WTC11 (cell line): Measurements from ENCODE around the gene PGPEP1.

Source experiments
- CTCF ChIP-seq: fragments of 200-600 bp; IDR thresholded peaks from 2 replicates; pipeline ENCODE4 v1.8.0; 2022; ENCODE audit warnings: antibody characterized with exemption
- E2F5 ChIP-seq: sonication (generic); formaldehyde crosslinking; IDR thresholded peaks from 2 replicates; pipeline ENCODE4 v1.8.1; 2022; ENCODE audit warnings: mild to moderate bottlenecking, moderate library complexity, missing genetic modification reagents
- TF ChIP-seq, protein P1 (sequence below): sonication (generic); formaldehyde crosslinking; IDR thresholded peaks from 2 replicates; pipeline ENCODE4 v1.8.0; 2022; ENCODE audit warnings: mild to moderate bottlenecking, missing genetic modification reagents

GRCh38 chr19:18351544-18351943 lies 11.1 kb downstream of the PGPEP1 start:
- TF ChIP-seq, protein P1, sequence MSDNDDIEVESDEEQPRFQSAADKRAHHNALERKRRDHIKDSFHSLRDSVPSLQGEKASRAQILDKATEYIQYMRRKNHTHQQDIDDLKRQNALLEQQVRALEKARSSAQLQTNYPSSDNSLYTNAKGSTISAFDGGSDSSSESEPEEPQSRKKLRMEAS (CRISPR knock-in tag) = no peak
- TF ChIP-seq E2F5 (no peak), CTCF (no peak)
